GM19328 (cell line): Measurements from ENCODE around the gene MGLL.
A peak's percentile ranks its signal among the peaks of the same experiment; 100 is the strongest.
"Not testable (repeated sequence)": the region's sequence is repeated elsewhere in the genome, so short reads cannot be mapped to it uniquely, and the experiment has no call there.

Experiments used
- ATAC-seq: cut with Tn5 transposase; IDR thresholded peaks from one replicate; pipeline ENCODE4 v1.9.1; 2021; ENCODE audit warnings: mild to moderate bottlenecking, moderate library complexity; ENCODE audit not compliant: unreplicated experiment

The MGLL gene

DNA sequence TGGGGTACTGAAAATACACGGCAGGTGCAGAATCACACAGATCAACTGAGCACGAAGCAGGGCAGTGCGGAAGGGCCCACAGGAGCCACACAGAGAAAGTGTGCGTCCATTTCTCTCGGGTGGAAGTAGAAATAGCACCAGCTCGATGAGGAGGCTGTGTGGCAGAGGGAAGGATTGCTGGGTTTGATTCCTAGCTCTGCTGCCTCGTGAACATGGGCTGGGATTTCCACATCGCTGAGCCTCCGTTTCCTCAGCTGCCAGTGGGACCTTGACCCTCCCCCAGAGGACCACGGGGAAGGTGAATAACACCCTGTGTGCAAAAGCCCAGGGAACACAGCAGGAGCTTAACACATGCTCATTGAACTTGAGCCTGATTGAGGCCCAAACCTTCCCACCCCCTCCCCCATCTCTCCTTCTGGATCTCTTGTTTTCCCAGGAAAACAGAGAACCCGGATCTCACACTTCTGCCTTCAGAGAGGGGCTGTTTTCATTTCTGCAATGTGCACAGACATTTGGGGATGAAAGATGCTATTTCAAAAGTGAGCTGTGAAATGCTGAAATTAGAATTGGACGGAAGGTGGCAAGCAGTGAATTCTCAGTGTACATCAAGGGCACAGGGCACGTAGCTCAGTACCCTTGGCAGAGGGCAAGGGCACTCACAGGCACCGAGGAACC lies 111.2 kb downstream of the MGLL start:
- no peak for ATAC-seq

- no peak for ATAC-seq
Measured at GRCh38 chr3:127710155-127710941, 112.0 kb downstream of the MGLL start.

- no peak for ATAC-seq
Measured at GRCh38 chr3:127709320-127710060, 112.8 kb downstream of the MGLL start.

GRCh38 chr3:127708837-127709236 lies 113.5 kb downstream of the MGLL start:
- ATAC-seq, result no peak

GRCh38 chr3:127707851-127708411 lies 114.4 kb downstream of the MGLL start:
- ATAC-seq, result no peak

GRCh38 chr3:127706785-127707351 lies 115.4 kb downstream of the MGLL start:
- ATAC-seq, result no peak

DNA sequence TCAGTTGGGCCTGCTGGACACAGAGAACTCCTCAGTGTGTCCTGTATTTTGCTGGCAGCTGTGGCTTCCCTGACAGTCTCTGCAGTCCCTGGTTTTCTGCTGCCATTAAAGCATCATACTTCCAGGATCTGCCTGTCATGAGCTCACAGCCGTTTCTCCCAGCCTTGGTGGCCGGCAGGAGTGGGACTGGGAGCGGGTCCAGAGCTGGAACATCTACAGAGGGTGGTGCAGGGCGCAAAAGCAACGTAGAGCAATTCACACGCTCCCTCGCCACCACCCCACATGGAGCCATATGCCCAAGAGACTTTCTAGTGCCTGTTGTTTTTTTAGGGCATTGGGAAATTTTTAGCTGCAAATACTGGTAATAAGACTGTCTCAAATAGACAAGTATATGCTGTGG lies 116.0 kb downstream of the MGLL start:
- ATAC-seq, result no peak

GRCh38 chr3:127704840-127705239 lies 117.5 kb downstream of the MGLL start:
- not testable (repeated sequence) for ATAC-seq

DNA sequence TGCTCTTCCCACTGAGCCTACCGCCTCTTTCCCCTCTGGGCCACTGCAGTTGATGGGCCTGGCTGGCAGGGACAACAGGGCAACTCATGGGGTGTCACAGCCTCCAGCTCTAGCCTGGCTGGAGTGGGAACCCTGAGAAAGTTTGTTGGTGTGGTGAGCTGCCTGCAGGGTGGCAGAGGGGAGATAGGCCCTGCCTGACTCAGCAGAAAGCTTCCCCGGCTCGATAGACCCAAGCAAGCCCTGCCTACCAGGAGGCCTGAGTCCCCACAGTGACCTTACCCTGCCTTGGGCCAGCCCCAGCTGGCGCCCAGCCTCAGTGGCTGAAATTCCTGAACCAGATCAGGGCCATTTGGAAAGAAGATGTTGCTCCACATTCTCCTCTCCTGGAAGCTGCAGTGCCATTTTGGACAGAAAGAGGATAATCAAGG lies 120.2 kb downstream of the MGLL start:
- no peak for ATAC-seq

- no peak for ATAC-seq
Measured at GRCh38 chr3:127701280-127701911, 120.9 kb downstream of the MGLL start.

DNA sequence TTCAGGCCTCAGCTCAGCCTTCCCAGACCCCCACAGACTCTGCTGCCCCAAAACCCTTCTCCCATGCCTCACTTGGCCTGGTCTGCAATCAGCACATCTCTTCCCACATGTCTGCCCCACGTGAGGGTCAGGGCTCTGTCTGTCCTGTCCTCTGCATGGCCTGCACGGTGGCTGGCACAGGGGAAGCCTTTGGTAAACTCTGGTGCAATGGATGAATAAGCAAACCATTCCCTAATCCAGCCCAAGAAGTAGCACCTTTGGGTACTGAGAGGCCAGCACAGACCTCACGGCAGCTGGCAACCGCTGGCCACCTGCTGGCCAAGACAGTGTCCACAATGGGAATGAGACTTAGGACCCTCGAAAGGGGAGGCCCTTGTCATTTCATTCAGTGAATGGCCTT lies 121.9 kb downstream of the MGLL start:
- no peak for ATAC-seq

DNA sequence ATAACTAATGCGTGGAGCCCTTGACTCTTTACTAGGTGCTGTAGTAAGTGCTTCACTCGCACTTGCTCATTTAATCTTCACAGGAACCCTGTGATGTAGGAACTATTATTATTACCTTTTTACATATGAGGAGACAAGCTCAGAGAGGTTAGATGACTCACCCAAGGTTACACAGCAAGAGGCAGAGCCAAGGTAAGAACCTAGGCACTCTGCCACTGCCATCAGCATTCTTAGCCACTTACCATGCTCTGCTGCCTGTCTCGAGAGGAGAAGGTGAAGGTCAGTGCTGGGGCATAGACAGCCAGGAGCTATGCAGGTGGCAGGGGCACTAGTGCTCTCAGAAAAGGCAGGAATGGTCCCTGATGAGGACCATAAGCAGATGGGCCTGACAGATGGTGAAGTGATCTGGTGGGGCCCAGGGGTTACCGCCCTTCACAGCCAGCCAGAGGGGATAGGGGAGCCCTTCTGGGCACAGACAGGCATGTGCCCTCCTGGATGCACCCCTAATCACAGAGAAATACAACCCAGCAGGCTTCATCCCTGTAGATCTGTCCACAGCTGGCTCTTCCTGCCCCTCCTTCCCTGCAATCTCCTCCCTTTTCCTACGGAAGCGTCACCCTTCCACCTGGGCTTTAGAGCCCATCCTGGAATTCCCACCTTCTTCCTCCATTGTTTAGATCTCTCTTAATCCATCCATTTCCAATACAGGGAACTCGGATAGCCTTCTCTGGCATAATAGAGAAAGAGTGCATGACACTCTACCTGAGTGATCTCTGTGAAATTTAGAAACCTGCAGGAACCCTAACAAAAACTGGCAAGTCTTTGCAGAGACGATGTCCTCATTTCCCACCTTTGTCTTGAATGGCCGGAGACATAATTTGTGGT lies 122.7 kb downstream of the MGLL start:
- ATAC-seq, result no peak

DNA sequence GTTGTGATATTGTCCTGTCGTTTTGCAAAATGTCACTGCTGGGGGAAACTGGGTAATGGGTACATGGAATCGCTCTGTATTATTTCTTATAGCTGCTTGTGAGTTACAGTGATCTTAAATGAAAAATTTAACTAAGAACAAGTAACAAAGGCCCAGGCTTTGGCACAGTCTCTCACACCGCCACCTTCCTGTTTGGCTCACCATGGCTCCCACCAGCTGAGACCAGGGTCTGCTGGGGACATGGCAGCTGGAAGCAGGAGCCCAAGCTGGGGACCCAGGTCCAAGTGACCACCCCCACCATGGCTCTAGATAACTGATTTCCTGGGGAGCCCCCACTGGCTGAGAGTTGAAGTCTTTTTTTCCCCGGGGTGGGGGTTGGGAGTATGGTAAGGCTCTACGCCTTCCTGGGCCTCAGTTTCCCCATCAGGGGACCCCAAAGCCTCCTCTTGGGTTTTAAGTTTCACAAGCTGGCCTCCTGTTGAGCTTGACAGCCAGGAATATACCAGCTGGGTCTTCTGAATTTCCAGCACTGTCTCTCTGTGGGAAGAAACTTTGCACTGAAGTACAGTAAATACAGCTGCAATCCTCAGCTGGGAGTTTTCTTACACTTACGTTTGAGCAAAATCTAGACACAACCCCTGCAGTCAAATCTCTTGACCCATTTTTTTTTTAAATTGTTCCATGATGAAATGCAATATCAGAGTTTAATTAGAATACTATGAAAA lies 123.5 kb downstream of the MGLL start:
- no peak for ATAC-seq

DNA sequence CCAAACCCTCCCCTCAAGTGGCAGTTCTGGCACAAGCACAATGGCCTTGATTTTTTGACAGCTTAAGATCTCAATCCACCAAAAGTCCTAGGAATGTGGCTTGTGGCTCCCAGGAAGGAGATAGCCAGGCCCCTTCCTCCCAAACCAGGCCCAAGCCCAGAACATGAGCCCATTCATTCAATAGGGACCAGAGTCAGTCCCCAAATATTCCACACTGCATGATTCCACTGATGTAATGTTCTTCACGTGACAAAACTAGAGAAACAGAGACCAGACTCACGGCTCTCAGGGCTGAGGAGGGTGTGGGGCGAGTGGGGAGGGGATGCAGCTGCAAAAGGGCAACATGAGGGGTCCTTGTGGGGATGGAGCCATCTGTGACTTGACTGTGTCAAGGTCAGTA lies 124.0 kb downstream of the MGLL start:
- no peak for ATAC-seq

- peak; percentile 67 for ATAC-seq
Measured at GRCh38 chr3:127697551-127698240, 124.6 kb downstream of the MGLL start.

GRCh38 chr3:127694467-127695215 lies 127.7 kb downstream of the MGLL start:
- no peak for ATAC-seq

GRCh38 chr3:127693336-127693843 lies 128.9 kb downstream of the MGLL start:
- ATAC-seq, result no peak
